Activated CD4-positive, alpha-beta T cell treated with anti-CD3 and anti-CD28 coated beads for 48 hours (primary cell): ENCODE measurements around the gene NOD2.

Experiments
- DNase-seq: peaks from one replicate; pipeline ENCODE4 v3.0.0-alpha.2; 2020

NOD2 gene

DNA sequence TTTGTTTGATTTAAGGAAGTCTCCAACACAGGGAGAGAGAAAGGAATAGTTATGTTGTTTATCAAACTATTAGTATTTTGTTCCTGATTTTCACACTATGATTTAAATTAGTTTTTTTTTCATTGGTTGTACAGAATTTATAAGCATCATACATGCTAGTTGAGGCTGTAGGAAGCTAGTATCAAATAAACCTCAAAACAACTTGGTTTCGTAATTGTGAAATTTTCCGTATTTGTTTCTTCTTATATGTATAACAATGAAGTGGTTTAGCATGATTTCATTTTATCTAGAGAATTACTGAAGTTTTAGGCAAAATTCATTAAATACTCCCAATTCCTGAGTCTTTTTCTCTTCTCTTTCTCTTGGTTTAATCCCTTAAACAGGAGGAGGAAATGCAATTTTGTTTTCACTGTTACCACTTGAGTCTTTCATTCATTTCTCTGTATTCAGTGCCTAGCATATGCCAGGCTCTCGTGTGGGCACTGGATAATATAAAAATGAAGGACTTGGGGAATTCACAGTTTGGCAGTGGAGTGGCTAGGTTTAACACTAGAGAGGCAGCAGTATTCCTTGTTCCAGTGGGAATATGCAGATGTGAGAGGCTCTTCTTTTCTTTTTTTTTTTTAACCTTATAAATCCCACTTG lies 50.3 kb downstream of the NOD2 start:
- DNase-seq, result no peak

DNA sequence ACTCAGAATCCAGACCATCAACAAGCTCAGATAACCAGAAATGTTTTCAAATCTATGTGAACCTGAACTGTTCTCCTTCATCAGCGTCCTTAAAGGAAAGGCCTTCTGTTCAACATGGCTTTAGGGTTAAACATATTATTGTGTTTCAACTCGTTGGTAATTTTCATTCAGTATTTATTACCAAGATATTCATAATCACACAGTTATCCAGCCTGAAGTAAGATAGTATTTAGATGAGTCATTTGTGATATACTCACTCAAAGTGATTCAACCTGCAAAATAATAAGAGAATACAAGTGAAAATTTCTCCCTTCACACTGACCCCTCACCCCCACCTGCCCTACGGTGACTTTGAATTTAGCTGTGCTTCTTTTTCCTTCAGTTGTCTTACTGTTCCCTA lies 51.5 kb downstream of the NOD2 start:
- DNase-seq, result no peak

DNA sequence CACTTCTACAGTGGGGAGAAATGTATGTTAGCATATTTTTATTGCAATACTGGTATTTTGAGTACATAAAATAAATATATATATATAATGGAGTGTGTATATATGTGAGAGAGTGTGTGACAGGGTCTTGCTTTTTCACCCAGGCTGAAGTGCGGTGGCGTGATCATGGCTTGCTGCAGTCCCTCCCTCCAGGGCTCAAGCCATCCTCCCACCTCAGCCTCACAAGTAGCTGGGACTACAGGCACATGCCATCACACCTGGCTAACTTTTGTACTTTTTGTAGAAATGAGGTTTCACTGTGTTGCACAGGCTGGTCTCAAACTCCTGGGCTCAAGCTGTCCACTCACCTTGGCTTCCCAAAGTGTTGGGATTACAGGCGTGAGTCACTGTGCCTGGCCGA lies 52.5 kb downstream of the NOD2 start:
- DNase-seq, result no peak

DNA sequence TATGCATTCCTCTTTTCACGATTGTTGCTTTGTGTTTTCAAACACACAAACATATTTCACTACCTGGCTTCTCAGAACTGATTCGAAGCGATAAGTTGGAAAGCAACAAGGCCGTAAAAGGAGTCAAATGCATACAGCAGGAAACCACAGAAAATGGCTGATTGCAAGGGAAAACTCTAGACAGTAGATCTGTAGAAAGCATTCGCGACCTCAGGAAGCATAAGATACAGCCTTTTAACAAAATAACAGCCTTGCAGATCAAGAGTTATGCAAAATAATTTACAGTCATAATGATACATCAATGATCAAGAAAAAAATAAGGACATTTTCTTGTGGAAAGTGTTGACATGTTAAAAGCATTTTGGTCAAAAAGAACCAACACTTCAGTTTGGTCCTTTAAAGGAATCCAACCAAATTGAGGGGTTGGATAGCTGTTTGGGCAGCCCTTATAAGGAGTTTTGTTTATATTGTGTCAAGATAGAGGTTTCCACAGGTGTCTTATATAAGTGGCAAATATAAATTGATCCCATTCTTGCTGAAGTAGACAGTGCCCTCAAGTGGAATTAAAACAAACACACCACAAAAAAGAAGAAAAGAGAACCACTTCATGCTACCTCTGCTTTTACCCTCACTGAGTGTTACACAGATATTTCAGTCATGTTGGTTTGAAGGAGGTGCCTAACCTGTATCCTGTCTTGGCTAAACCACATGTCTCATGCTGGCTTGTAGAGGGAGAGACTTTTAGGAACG lies 54.0 kb downstream of the NOD2 start:
- DNase-seq, result no peak

DNA sequence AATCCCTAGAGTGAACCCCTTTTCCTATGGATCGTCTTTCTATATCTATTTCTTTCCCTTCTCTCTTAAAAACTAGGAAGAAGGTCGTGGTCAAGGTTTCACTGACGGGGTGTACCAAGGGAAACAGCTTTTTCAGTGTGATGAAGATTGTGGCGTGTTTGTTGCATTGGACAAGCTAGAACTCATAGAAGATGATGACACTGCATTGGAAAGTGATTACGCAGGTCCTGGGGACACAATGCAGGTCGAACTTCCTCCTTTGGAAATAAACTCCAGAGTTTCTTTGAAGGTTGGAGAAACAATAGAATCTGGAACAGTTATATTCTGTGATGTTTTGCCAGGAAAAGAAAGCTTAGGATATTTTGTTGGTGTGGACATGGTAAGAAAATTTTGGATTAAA lies 58.1 kb downstream of the NOD2 start:
- no peak for DNase-seq

DNA sequence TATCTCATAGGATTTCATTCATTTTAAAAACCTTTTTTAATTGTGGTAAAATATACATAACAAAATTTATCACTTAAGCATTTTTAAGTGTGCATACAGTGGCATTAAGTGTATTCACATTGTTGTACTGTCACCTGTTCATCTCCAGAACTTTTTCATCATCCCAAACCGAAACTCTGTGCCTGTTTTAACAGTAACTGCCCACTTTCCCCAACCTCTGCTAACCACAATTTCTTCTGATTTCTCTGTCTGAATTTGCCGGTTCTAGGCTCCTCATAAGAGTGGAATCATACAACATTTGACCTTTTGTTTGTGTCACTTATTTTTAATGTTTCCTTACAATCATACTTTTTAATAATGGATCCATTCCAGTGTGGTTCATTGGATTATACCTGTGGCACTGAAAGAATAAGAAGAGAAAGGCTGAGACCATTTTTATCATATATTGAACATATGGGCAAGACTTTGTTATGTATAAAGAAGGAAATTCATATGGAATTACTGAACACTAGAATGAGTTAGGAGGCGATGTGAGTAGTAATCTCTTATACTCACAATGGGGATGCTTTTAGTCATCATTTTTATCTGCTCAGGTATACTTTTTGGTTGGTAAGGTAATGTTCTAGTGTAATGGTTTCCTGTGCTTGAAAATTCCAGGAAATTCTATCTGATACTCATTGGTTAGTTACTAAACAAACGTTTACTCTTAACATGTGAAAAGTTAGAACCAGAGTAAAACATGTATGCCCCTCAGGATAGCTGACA lies 59.2 kb downstream of the NOD2 start:
- DNase-seq, result no peak

DNA sequence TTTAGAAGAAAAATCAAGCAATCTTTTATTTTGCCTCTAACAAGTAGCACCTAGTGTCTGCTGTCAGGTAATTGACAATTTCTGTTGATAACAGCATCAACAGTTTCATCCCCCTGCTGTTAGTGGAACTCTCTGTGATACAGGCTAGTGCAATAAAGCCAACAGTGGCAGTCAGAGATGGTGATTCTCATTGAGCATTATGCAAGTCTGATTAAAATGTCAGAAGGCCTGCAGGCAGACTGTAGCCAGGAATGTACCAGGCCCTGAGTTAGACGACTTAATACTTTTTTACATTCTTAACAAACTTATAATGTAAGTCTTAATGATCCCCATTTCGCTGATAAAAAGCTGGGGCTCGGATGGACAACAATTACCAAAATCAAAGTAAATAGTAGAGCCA lies 63.1 kb downstream of the NOD2 start:
- DNase-seq, result no peak

DNA sequence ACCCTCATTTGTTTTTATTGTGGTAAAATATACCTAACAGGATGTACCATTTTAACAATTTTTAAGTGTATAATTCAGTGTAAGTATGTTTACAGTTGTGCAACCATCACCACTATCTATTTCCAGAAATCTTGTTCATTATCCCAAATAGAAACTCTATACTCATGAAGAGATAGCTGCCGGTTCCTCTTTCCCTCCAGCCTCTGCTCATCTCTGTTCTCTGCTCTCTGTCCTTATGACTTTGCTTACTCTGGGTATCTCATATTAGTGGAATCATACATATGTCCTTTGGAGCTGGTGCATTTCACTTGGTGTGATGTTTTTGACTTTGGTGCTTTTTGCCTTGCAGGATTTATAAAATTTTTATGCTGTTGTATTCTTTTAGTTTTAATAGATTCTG lies 67.9 kb downstream of the NOD2 start:
- no peak for DNase-seq

DNA sequence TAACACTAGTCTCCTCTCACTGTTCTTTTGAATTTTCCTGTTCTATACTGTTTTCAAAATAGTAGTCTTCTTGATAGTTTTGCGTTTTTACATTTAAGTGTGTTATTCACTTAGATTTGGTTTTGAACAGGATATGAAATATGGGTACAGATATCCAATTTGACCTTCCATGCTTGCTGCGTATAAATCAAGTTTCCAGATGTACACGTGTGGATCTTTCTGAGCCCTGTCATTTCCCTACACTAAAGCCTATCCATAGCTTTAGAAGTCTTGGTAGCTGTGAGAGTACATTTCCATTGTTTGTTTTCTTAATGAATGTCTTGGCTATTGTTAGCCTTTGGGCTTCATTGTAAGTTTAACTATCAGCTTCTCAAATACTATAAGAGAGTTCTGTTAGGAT lies 68.8 kb downstream of the NOD2 start:
- no peak for DNase-seq

DNA sequence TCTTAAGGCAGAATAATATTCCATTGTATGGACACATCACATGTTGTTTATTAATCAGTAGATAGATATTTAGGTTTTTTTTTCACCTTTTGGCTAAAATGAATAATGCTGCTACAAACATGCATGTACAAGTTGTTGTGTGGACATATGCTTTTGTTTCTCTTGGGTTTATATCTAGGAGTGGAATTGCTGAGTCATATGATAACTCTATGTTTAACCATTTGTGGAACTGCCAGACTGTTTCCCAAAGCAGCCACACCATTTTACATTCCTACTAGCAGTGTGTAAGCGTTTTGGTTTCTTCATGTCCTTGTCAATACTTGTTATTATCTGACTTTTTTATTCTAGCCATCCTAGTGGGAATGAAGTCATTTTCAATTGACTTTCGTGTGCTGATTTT lies 69.8 kb downstream of the NOD2 start:
- no peak for DNase-seq

DNA sequence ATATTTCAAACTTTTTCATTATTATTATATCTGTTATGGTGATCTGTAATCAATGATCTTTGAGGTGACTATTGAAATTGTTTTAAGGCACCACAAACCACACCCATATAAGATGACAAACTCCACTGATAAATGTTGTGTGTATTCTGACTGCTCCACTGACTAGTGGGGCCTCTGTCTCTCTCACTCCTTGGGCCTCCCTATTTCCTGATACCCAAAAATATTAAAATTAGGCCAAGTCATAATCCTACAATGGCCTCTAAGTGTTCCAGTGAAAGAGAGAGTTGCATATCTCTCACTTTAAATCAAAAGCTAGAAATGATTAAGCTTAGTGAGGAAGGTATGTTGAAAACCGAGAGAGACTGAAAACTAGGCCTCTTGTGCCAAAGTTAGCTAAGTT lies 71.9 kb downstream of the NOD2 start:
- DNase-seq, result no peak

DNA sequence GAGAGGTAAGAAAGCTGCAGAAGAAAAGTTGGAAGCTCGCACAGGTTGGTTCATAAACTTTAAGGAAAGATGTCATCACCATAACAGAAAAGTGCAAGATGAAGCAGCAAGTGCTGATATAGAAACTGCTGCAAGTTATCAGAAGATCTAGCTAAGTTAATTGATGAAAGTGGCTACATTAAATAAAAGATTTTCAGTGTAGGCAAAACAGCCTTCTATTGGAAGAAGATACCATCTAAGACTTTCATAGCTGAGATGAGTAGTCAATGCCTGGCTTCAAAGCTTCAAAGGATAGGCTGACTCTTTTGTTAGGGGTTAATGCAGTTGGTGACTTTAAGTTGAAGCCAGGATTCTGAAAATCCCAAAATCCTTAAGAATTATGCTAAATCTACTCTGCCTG lies 72.5 kb downstream of the NOD2 start:
- DNase-seq, result no peak

DNA sequence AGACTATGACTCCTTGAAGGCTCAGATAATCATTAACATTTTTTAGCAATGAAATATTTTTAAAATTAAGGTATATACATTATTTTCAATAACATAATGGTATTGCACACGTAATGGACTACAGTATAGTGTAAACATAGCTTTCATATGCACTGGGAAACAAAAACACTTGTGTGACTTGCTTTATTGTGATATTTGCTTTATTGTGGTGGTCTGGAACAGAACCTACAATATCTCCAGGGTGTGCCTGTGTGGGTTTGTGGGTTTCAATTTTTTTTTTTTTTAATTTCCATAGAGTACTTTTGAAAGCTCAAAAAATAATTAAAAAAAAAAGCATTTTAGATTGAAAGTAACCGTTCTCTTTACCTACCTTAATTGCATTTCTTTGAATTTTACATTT lies 73.8 kb downstream of the NOD2 start:
- no peak for DNase-seq

DNA sequence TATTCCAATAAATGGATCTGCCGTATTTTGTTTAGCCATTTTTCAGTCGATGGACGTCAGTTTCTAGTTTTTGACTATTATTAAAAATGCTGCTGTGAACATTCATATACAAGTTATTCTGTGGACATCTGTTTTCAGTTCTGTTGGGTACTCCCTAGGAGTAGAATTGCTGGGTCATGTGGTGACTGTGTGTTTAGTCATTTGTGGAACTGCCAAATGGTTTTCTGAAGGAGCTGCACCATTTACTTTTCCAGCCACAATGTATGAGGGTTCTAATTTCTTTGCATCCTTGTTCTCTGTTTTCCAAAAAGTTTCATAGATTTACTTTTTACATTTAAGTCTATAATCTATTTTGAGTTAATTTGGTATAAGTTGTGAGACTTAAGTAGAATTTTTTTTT lies 78.0 kb downstream of the NOD2 start:
- no peak for DNase-seq

DNA sequence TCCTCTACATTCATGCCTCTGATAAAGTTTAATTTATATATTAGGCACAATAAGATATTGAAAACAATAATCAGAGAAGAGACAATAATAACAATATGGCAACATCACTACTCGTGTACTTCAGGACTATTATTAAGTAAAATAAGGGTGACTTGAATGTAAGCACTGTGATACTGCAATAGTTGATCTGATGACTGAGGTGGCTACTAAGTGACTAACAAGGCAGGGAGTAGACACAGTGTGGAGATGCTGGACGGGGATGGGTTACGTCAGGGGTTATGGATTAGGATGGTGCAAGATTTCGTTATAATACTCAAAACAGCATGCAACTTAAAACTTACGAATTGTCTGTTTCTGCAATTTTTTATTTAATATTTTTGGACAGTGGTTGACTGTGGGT lies 81.0 kb downstream of the NOD2 start:
- DNase-seq, result no peak

DNA sequence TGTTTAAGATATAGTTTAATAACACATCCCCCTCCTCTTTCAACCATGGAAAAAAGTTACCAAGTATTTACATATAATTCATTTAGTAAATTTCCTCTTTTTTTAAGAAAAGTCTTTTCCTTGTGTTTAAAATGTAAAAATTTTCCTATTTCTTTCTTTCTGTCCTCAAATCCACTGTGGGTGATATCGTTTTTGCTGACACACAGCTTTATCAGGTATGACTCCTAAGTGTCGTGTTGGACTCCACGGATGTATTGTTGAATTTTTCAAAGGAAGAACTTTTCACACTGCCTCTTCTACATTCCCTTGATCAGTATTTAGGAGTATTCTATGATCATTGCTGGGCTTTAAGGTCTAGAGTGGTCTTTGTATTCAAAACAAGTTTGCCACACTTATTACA lies 81.6 kb downstream of the NOD2 start:
- DNase-seq, result no peak

DNA sequence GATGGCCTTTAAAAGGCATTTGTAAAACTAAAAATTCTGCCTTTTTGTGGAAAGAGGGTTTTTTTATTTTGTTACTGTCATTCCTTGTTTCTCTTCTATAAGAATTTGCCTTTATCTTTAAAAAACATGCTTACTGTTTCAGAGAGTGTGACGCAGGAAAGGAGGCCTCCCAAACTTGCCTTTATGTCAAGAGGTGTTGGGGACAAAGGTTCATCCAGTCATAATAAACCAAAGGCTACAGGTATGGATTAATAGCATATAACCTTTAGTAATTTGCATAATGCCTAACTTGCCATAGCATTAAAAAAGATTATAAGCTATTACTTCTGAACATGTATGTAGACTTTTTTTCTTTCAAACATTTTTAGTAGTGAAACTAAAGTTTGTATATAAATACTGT lies 82.6 kb downstream of the NOD2 start:
- DNase-seq, result no peak

DNA sequence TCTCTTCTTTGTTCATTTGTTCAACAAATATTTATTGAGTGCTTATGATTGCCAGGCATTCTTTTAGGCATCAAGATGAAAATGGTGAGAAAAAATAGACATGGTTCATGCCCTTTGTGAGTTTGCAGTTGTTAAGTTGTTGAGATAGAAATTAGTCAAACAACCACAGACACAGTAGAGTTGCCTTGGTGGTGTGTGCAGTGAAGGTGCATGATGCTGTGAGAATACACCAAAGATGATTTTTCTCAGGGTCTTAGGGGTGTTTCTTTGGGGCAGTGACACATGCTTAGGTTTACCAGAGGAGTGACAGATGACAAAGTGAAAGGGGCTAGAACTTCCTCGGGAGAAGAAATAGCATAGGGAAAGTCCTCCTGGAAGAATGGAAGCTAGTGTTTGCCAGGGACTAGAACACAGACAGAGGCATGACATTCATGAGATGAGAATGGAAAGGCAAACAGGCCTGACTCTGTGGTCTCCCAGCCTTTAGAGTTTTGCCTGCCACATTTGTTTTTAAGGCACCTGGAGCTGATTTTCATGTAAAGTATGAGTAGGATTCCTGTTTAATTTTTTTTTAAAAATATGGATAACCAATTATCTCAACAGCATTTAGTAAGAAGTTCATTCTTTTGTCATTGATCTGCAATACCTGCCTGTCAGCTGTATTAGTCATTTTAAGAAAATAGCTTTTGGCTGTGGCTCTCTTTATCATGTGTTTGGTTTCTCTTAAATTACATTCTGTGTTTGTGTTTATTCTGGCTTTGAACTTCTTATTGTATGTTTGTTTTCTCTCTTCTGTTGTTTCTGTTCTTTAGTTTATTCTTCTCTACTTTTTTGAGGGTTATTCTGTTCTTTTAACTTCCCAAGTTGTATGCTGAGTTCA lies 85.1 kb downstream of the NOD2 start:
- DNase-seq, result no peak

DNA sequence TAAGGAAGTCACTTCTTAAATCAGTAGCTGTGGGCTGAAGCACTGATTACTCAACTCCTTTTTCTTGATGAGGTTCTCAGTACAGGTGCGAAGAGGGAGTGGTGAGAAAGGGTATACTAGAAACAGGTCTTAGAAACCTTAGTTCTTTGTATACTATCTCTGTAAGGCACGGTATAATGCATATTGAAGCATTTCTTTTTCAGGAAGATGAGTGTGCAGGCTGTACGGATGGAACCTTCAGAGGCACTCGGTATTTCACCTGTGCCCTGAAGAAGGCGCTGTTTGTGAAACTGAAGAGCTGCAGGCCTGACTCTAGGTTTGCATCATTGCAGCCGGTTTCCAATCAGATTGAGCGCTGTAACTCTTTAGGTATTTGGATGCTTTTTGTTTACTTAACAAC lies 87.6 kb downstream of the NOD2 start:
- peak; percentile 40 for DNase-seq

DNA sequence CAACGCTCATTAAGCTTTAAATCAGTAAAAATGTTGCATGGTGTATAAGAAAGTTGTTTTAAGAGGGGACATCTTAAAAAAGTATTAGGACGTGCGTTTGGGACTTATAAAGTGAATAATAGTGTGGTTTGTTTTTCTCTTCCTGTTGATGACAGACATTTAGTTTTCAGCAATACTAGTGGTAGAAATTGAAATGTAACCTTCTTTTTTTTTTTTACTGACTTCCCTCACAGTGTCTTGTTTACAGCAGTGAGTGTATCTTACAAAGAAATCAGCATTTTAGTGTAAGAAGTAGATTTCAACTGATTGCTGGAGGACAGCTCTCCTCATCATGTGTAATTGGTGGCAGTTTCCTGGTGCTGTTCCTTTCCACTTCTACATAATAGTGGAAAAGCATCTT lies 88.1 kb downstream of the NOD2 start:
- DNase-seq, result no peak
